T-cell (primary cell): ENCODE data around the gene ARHGAP45. TPM values are rescaled to one million over a fixed set of nuclear protein-coding genes. Genes with fewer than 3 reads are reported as not detected.

Source experiments
- ATAC-seq, 4 experiments: fragments of 200-7000 bp in 3 of 4; fragments of 150-1000 bp in 1 of 4; cut with Tn5 transposase; replicated peaks in 1 of 4; 1 replicate in 3 of 4; 2 replicates in 1 of 4; pipeline ENCODE4 v1.10.0; 2021; ENCODE audit warnings: moderate library complexity in 3 of 4, mild to moderate bottlenecking in 2 of 4, moderate number of reproducible peaks in 1 of 4
- CTCF ChIA-PET, 2 donors: fragments of 300-600 bp; sonication (Branson Sonifier 250); formaldehyde crosslinking; loops; one replicate each; lab custom pipeline; 2022; ENCODE audit warnings: antibody characterized with exemption in 2 of 2; lab: Charles Lee
- POLR2A ChIA-PET, 2 donors: fragments of 300-600 bp; sonication (Branson Sonifier 250); formaldehyde crosslinking; loops; one replicate each; lab custom pipeline; 2022; ENCODE audit warnings: antibody characterized with exemption in 2 of 2; lab: Charles Lee
- DNase-seq, 35 experiments: peaks; one replicate each; pipeline versions ENCODE4 v3.0.0 to v3.0.0-alpha.2; 2013 to 2023
- H3K27ac ChIP-seq: one replicate; pipeline ENCODE4 v1.5.1; 2013; ENCODE audit warnings: low read length
- H3K27me3 ChIP-seq, 2 experiments: replicated peaks in 1 of 2; 1 replicate in 1 of 2; 2 replicates in 1 of 2; pipeline versions ENCODE4 v1.6.1 to v1.7.0; 2013; ENCODE audit warnings: low read length in 1 of 2, mixed read lengths in 1 of 2; ENCODE audit not compliant: control insufficient read depth in 2 of 2, insufficient read depth in 2 of 2; ENCODE audit errors: extremely low read depth in 1 of 2
- H3K36me3 ChIP-seq, 2 donors: 1 replicate in 1 of 2; 2 replicates in 1 of 2; pipeline versions ENCODE4 v1.6.1 to v1.7.0; 2013; ENCODE audit warnings: low read length in 1 of 2; ENCODE audit not compliant: control insufficient read depth in 2 of 2, insufficient read depth in 1 of 2; ENCODE audit errors: extremely low read depth in 1 of 2
- H3K4me1 ChIP-seq, 2 experiments: 1 replicate in 1 of 2; 2 replicates in 1 of 2; pipeline versions ENCODE4 v1.6.1 to v1.7.0; 2013; ENCODE audit warnings: low read length in 2 of 2, mixed read lengths in 1 of 2; ENCODE audit not compliant: insufficient read depth in 2 of 2, control insufficient read depth in 1 of 2; ENCODE audit errors: extremely low read depth in 1 of 2
- H3K4me3 ChIP-seq, 2 donors: 1 replicate in 1 of 2; 2 replicates in 1 of 2; pipeline versions ENCODE4 v1.5.1 to v1.7.0; 2013; ENCODE audit warnings: mild to moderate bottlenecking in 2 of 2, low read length in 1 of 2, moderate library complexity in 1 of 2; ENCODE audit not compliant: control insufficient read depth in 1 of 2; ENCODE audit errors: extremely low read depth in 1 of 2
- H3K9me3 ChIP-seq: 2 replicates; pipeline ENCODE4 v1.7.0; 2013
- H3K27ac Mint-ChIP-seq, 2 donors: one replicate each; pipeline ENCODE4 v1.8.0; 2020 to 2021; ENCODE audit warnings: mild to moderate bottlenecking in 2 of 2, mixed read lengths in 2 of 2
- H3K27me3 Mint-ChIP-seq, 2 donors: one replicate each; pipeline ENCODE4 v1.8.0; 2021 to 2022; ENCODE audit warnings: mixed read lengths in 2 of 2
- H3K36me3 Mint-ChIP-seq: one replicate; pipeline ENCODE4 v1.8.0; 2021; ENCODE audit warnings: mixed read lengths
- H3K4me1 Mint-ChIP-seq, 3 donors: one replicate each; pipeline ENCODE4 v1.8.0; 2020 to 2022; ENCODE audit warnings: mixed read lengths in 3 of 3, mild to moderate bottlenecking in 1 of 3
- H3K4me3 Mint-ChIP-seq, 3 donors: one replicate each; pipeline ENCODE4 v1.8.0; 2020 to 2022; ENCODE audit warnings: mild to moderate bottlenecking in 3 of 3, mixed read lengths in 3 of 3, moderate library complexity in 3 of 3
- H3K9me3 Mint-ChIP-seq, 3 donors: one replicate each; pipeline ENCODE4 v1.8.0; 2020 to 2022; ENCODE audit warnings: mixed read lengths in 3 of 3
- WGBS: methylation state at CpG from one replicate; pipeline ENCODE4 v1.1.5; 2013; ENCODE audit warnings: missing lambda C conversion rate; ENCODE audit not compliant: insufficient coverage; 5-methylcytosine and 5-hydroxymethylcytosine counted together
- total RNA-seq, 35 experiments: library from RNA in 6 of 35; stranded (reverse) in 6 of 35; fragments of 120-200 nt in 1 of 35; gene quantifications; one replicate each; pipeline versions ENCODE4 v1.2.1 to v1.2.4 and lab custom pipeline; 2013 to 2026

ARHGAP45 gene
- total RNA-seq, 5 donors from 2014 or later (not counting 1 experiment from before 2014, with no cell fraction given) = 729 to 1,130 (median 1,073) TPM

GRCh38 chr19:1082928-1083816 is 16.2 kb downstream of the ARHGAP45 start:
- H3K27ac Mint-ChIP-seq = peak overlapping the region; percentile 44 to 57
- Histone ChIP-seq H3K27me3 (no peaks in the 10 kb centered on the region), H3K4me1 (peaks cover 35 to 98% of the 10 kb centered on the region in 2 experiments), H3K27ac (no peak overlapping the region), H3K9me3 (no peaks in the 10 kb centered on the region), H3K36me3 (peaks cover 60 to 83% of the 10 kb centered on the region in 2 donors), H3K4me3 (no peak overlapping the region)
- POLR2A ChIA-PET = interaction anchor here in 1 of 2 donors (1.1 kb wide), 1 partner anchor 10 kb away, joined by 5 read pairs; no protein-coding TSS in a partner anchor
- H3K4me3 Mint-ChIP-seq = peak overlapping the region in 2 of 3 donors; percentile 24 to 46
- ATAC-seq (no peak), DNase-seq (peak in 2 of 35 experiments; percentile 14 to 16)
- H3K27me3 Mint-ChIP-seq = no peaks in the 10 kb centered on the region
- CTCF ChIA-PET = interaction anchor here in 1 of 2 donors (1.5 kb wide), 1 partner anchor 16 kb away, joined by 4 read pairs; no protein-coding TSS in a partner anchor
- H3K4me1 Mint-ChIP-seq = peaks cover 36 to 68% (median 57%) of the 10 kb centered on the region in 3 donors
- H3K36me3 Mint-ChIP-seq = peaks cover 36% of the 10 kb centered on the region
- 96% methylated on average over 38 of the region's 59 CpGs for WGBS
- H3K9me3 Mint-ChIP-seq = no peaks in the 10 kb centered on the region

GRCh38 chr19:1084024-1084868 is 17.3 kb downstream of the ARHGAP45 start:
- H3K4me3 Mint-ChIP-seq = peak overlapping the region in 1 of 3 donors; percentile 62
- no peaks in the 10 kb centered on the region for H3K27me3 Mint-ChIP-seq
- POLR2A ChIA-PET = interaction anchor here in 1 of 2 donors (0.5 kb wide), 1 partner anchor 10 kb away, joined by 3 read pairs; no protein-coding TSS in a partner anchor
- CTCF ChIA-PET = no interaction called here
- no peaks in the 10 kb centered on the region for H3K27me3 ChIP-seq
- peaks cover 44 to 72% (median 66%) of the 10 kb centered on the region in 3 donors for H3K4me1 Mint-ChIP-seq
- H3K27ac ChIP-seq = peak overlapping the region; percentile 12
- peaks cover 33 to 99% of the 10 kb centered on the region in 2 experiments for H3K4me1 ChIP-seq
- peaks cover 36% of the 10 kb centered on the region for H3K36me3 Mint-ChIP-seq
- peaks cover 57 to 83% of the 10 kb centered on the region in 2 donors for H3K36me3 ChIP-seq
- 59% methylated on average over 29 of the region's 43 CpGs for WGBS
- no peaks in the 10 kb centered on the region for H3K9me3 ChIP-seq
- H3K27ac Mint-ChIP-seq = peak overlapping the region; percentile 68 to 77
- no peaks in the 10 kb centered on the region for H3K9me3 Mint-ChIP-seq
- no peak for ATAC-seq
- H3K4me3 ChIP-seq = no peak overlapping the region
- DNase-seq = peak in 3 of 35 experiments; percentile 10 to 20 (median 16)

DNA sequence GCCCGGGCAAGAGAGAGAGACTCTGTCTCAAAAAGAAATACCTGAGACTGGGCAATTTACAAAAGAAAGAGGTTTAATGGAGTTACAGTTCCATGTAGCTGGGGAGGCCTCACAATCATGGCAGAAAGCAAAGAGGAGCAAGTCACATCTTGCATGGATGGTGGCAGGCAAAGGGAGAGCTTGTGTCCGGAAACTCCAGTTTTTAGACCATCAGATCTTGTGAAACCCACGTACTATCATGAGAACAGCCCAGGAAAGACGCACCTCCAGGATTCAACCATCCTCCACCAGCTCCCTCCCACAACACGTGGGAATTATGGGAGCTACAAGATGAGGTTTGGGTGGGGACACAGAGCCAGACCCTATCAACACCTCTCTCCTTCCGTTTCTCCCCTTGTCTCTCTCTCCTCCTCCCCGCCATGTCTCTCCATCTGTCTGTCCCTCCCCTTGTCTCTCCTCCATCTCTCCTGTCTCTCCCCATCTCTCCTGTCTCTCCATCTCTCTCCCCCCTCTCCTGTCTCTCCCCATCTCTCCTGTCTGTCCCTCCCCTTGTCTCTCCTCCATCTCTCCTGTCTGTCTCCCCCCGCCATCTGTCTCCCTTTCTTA is 18.2 kb downstream of the ARHGAP45 start:
- DNase-seq = no peak
- no peak overlapping the region for H3K4me3 ChIP-seq
- 87% methylated on average over 3 of the region's 8 CpGs for WGBS
- no peaks in the 10 kb centered on the region for H3K9me3 ChIP-seq
- peaks cover 44 to 66% (median 63%) of the 10 kb centered on the region in 3 donors for H3K4me1 Mint-ChIP-seq
- ChIA-PET CTCF (interaction anchor here in 1 of 2 donors (0.6 kb wide), 1 partner anchor 62 kb away, joined by 4 read pairs; no protein-coding TSS in a partner anchor), POLR2A (interaction anchor here in 1 of 2 donors (0.5 kb wide), 1 partner anchor 11 kb away, joined by 3 read pairs; no protein-coding TSS in a partner anchor)
- H3K27me3 Mint-ChIP-seq = no peaks in the 10 kb centered on the region
- no peaks in the 10 kb centered on the region for H3K9me3 Mint-ChIP-seq
- no peak overlapping the region for H3K27ac ChIP-seq
- peak overlapping the region in 1 of 3 donors; percentile 62 for H3K4me3 Mint-ChIP-seq
- H3K27ac Mint-ChIP-seq = peak overlapping the region; percentile 68 to 77
- H3K36me3 Mint-ChIP-seq = peaks cover 29% of the 10 kb centered on the region
- no peak for ATAC-seq
- H3K27me3 ChIP-seq = no peaks in the 10 kb centered on the region
- peaks cover 28 to 98% of the 10 kb centered on the region in 2 experiments for H3K4me1 ChIP-seq
- peaks cover 50 to 74% of the 10 kb centered on the region in 2 donors for H3K36me3 ChIP-seq

DNA sequence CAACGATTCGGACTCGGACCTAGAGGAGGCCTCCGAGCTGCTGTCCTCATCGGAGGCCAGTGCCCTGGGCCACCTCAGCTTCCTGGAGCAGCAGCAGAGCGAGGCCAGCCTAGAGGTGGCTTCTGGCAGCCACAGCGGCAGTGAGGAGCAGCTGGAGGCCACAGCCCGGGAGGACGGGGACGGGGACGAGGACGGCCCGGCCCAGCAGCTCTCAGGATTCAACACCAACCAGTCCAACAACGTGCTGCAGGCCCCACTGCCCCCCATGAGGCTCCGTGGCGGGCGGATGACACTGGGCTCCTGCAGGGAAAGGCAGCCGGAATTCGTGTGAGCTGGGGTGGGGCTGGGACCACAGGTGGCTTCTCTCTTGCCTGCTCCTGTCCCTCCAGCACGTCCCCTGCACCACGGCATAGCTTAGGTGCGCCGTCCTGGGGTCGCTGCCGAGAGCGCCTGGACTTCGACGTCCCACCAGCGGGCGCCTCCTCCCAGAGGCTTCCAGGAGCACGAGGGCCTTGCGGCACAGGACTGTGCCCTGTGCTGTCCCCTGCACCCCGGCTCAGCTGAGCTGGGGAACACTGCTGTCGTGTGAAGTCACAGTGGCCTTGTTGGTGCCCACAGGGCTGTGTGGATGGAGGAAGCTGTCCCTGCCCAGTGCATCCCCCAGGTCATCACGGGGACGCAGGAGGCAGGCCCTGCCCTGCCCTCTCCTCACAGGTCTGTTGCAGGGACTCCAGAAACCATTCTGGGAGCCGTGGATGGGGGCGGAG is 18.9 kb downstream of the ARHGAP45 start:
- H3K27me3 Mint-ChIP-seq = no peaks in the 10 kb centered on the region
- H3K27me3 ChIP-seq = no peaks in the 10 kb centered on the region
- WGBS = 90% methylated on average over 32 of the region's 38 CpGs
- peaks cover 23 to 97% of the 10 kb centered on the region in 2 experiments for H3K4me1 ChIP-seq
- ATAC-seq = no peak
- ChIA-PET CTCF (no interaction called here), POLR2A (interaction anchor here (0.6 kb wide), 3 partner anchors 8 to 45 kb away, joined by 3 read pairs; no protein-coding TSS in a partner anchor)
- H3K9me3 Mint-ChIP-seq = no peaks in the 10 kb centered on the region
- peak overlapping the region in 1 of 3 donors; percentile 62 for H3K4me3 Mint-ChIP-seq
- no peaks in the 10 kb centered on the region for H3K9me3 ChIP-seq
- peaks cover 26% of the 10 kb centered on the region for H3K36me3 Mint-ChIP-seq
- no peak for DNase-seq
- H3K36me3 ChIP-seq = peaks cover 43 to 73% of the 10 kb centered on the region in 2 donors
- no peak overlapping the region for H3K4me3 ChIP-seq
- H3K27ac ChIP-seq = peak overlapping the region; percentile 67
- H3K4me1 Mint-ChIP-seq = peaks cover 44 to 63% (median 60%) of the 10 kb centered on the region in 3 donors
- H3K27ac Mint-ChIP-seq = peak overlapping the region; percentile 44 to 68

GRCh38 chr19:1086613-1087012 is 19.6 kb downstream of the ARHGAP45 start:
- Histone ChIP-seq H3K9me3 (no peaks in the 10 kb centered on the region), H3K36me3 (peaks cover 38 to 73% of the 10 kb centered on the region in 2 donors)

More at GRCh38 chr19:1086613-1087012, 19.6 kb downstream of the ARHGAP45 start:
- peaks cover 38 to 59% (median 56%) of the 10 kb centered on the region in 3 donors for H3K4me1 Mint-ChIP-seq
- peaks cover 22% of the 10 kb centered on the region for H3K36me3 Mint-ChIP-seq
- peak overlapping the region in 1 of 3 donors; percentile 76 for H3K4me3 Mint-ChIP-seq
- no peaks in the 10 kb centered on the region for H3K9me3 Mint-ChIP-seq
- CTCF ChIA-PET = no interaction called here
- peak overlapping the region in 1 of 2 donors; percentile 52 for H3K27ac Mint-ChIP-seq
- Histone ChIP-seq H3K4me1 (peaks cover 17 to 96% of the 10 kb centered on the region in 2 experiments), H3K27me3 (no peaks in the 10 kb centered on the region), H3K27ac (peak overlapping the region; percentile 67), H3K4me3 (no peak overlapping the region)
- DNase-seq (peak in 1 of 35 experiments; percentile 36), ATAC-seq (no peak)
- H3K27me3 Mint-ChIP-seq = no peaks in the 10 kb centered on the region
- 62% methylated on average over 17 of the region's 21 CpGs for WGBS
- POLR2A ChIA-PET = interaction anchor here (0.6 to 0.7 kb wide), 4 partner anchors 9 to 45 kb away, joined by 3 read pairs; no protein-coding TSS in a partner anchor
